ENCODE measurements around the gene SGMS1. TPM values are rescaled to one million over a fixed set of nuclear protein-coding genes. Genes with fewer than 3 reads are reported as not detected.

The SGMS1 gene
- total RNA-seq, 1 donor from 2014 or later = 9.2 TPM

DNA sequence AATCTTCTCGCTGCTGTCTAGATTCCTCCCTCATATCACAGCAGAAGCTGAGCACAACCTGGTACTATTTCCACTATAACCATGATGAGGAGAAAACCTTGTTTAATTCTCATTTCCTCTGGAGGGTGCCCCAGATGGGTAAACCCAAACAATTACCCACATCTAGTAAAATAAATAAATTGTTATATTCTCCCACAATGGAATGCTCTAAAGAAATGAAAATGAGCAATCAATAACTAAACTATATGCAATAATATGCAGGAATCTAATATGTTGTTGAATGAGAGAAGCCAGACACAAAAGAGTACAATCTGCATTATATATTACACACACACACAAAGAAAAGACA, 37.0 kb downstream of the SGMS1 start:
- DNase-seq (ENCODE audit: low spot score) = no peak
- H3K36me3 Mint-ChIP-seq = peaks cover 16% of the 10 kb centered on the region
- no peaks in the 10 kb centered on the region for H3F3A ChIP-seq (ENCODE audit: low read depth)
- no peak overlapping the region for H3K4me3 ChIP-seq
- no peak overlapping the region for H3K27ac Mint-ChIP-seq
- H3K4me2 ChIP-seq = no peak overlapping the region
- TF ChIP-seq EZH2 (IDR thresholded peaks at IDR 0.05) (no peak), EZH2phosphoT487 (IDR thresholded peaks at IDR 0.05) (no peak)
- TF ChIP-seq, protein P1, sequence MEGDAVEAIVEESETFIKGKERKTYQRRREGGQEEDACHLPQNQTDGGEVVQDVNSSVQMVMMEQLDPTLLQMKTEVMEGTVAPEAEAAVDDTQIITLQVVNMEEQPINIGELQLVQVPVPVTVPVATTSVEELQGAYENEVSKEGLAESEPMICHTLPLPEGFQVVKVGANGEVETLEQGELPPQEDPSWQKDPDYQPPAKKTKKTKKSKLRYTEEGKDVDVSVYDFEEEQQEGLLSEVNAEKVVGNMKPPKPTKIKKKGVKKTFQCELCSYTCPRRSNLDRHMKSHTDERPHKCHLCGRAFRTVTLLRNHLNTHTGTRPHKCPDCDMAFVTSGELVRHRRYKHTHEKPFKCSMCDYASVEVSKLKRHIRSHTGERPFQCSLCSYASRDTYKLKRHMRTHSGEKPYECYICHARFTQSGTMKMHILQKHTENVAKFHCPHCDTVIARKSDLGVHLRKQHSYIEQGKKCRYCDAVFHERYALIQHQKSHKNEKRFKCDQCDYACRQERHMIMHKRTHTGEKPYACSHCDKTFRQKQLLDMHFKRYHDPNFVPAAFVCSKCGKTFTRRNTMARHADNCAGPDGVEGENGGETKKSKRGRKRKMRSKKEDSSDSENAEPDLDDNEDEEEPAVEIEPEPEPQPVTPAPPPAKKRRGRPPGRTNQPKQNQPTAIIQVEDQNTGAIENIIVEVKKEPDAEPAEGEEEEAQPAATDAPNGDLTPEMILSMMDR (IDR thresholded peaks at IDR 0.05) = no peak
- H3K4me1 ChIP-seq = peaks cover under 1% of the 10 kb centered on the region
- no peaks in the 10 kb centered on the region for H3K36me3 ChIP-seq
- H2AFZ ChIP-seq (replicated peaks) = no peak overlapping the region
- no peak overlapping the region for H3K4me3 Mint-ChIP-seq
- H3K27ac ChIP-seq = no peak overlapping the region
- H3K79me2 ChIP-seq (ENCODE audit: low read depth) = peaks cover 5% of the 10 kb centered on the region
- no peaks in the 10 kb centered on the region for H3K4me1 Mint-ChIP-seq
- H3K9ac ChIP-seq = no peak overlapping the region
- no peaks in the 10 kb centered on the region for H3K27me3 ChIP-seq
- peaks cover 2% of the 10 kb centered on the region for H3K27me3 Mint-ChIP-seq (ENCODE audit: insufficient read depth, low read depth)
- no peaks in the 10 kb centered on the region for H4K20me1 ChIP-seq (ENCODE audit: low read depth)
- no peaks in the 10 kb centered on the region for H3K9me3 Mint-ChIP-seq
- H3K9me3 ChIP-seq (ENCODE audit: low read depth) = no peaks in the 10 kb centered on the region

- Mint-ChIP-seq H3K36me3 (peaks cover 16% of the 10 kb centered on the region), H3K4me3 (no peak overlapping the region), H3K27ac (no peak overlapping the region), H3K4me1 (no peaks in the 10 kb centered on the region), H3K9me3 (no peaks in the 10 kb centered on the region), H3K27me3 (ENCODE audit: insufficient read depth, low read depth) (peaks cover 2% of the 10 kb centered on the region)
- Histone ChIP-seq H3K36me3 (no peaks in the 10 kb centered on the region), H3K27ac (no peak overlapping the region), H3K4me3 (no peak overlapping the region), H3K4me2 (no peak overlapping the region), H3K27me3 (no peaks in the 10 kb centered on the region), H2AFZ (replicated peaks) (no peak overlapping the region), H3K9me3 (ENCODE audit: low read depth) (no peaks in the 10 kb centered on the region), H3K4me1 (peaks cover 5% of the 10 kb centered on the region), H3F3A (ENCODE audit: low read depth) (no peaks in the 10 kb centered on the region), H3K79me2 (ENCODE audit: low read depth) (peaks cover 5% of the 10 kb centered on the region), H3K9ac (no peak overlapping the region), H4K20me1 (ENCODE audit: low read depth) (peaks cover 2% of the 10 kb centered on the region)
- TF ChIP-seq, protein P1 (IDR thresholded peaks at IDR 0.05) = no peak
- no peak for TF ChIP-seq EZH2 (IDR thresholded peaks at IDR 0.05)
- TF ChIP-seq EZH2phosphoT487 (IDR thresholded peaks at IDR 0.05) = no peak
- no peak for DNase-seq (ENCODE audit: low spot score)
Measured at GRCh38 chr10:50585921-50586739, 37.6 kb downstream of the SGMS1 start.

DNA sequence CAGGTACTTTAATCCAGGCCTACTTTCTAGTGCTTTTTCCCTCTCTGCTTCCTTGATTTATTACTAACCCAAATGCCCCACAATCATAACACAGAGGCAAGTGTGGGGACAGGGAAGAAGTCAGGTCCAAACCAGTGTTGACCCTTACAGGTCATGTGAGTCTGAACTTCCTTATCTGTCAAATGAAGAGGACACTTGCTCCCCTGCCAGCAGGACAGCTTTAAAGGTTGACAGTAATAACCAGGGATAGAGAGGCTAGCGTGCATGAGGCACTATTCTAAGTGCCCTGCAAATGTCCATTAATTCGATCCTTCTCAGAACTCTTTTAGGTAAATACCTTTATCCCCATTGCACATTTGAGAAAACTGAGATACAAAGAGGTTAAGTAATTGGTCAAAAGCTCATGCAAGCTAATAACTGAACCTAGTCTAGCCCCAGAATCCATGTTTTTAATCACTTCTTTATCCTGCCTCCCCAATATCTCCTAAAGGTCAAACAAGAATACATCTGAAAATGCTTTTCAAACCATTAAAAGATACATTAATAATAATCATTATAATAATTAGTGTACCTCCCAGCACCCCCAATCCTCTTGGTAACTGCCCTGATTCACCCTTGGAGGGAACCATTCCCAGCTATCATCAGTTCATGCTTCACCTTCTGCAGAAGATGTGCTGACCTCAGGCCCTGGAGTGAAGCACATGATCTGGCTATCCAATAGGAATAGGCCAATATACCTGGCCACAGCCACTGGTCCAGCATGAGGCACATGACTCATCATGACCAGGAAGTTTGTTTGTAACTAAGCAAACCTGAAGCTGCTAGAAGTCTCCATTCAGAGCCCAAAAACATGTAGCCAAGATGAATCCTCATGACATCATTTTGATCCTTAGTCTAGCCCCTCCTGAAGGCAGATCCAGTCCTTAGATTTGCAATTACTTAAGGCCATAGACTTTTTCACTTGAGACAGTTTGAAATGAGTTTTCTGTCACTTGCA, 40.7 kb downstream of the SGMS1 start:
- Histone ChIP-seq H3K27me3 (no peaks in the 10 kb centered on the region), H3K9ac (no peak overlapping the region), H3K4me3 (no peak overlapping the region), H3K4me1 (peaks cover 9% of the 10 kb centered on the region), H3K27ac (no peak overlapping the region), H4K20me1 (ENCODE audit: low read depth) (peaks cover 5% of the 10 kb centered on the region), H2AFZ (replicated peaks) (no peak overlapping the region), H3K9me3 (ENCODE audit: low read depth) (no peaks in the 10 kb centered on the region), H3F3A (ENCODE audit: low read depth) (no peaks in the 10 kb centered on the region), H3K4me2 (no peak overlapping the region), H3K79me2 (ENCODE audit: low read depth) (no peaks in the 10 kb centered on the region), H3K36me3 (no peaks in the 10 kb centered on the region)
- no peak overlapping the region for H3K27ac Mint-ChIP-seq
- TF ChIP-seq, protein P1 (IDR thresholded peaks at IDR 0.05) = no peak
- TF ChIP-seq EZH2phosphoT487 (IDR thresholded peaks at IDR 0.05) (no peak), EZH2 (IDR thresholded peaks at IDR 0.05) (no peak)
- H3K4me1 Mint-ChIP-seq = peaks cover 7% of the 10 kb centered on the region
- H3K36me3 Mint-ChIP-seq = peaks cover 12% of the 10 kb centered on the region
- peaks cover 6% of the 10 kb centered on the region for H3K27me3 Mint-ChIP-seq (ENCODE audit: insufficient read depth, low read depth)
- no peaks in the 10 kb centered on the region for H3K9me3 Mint-ChIP-seq
- no peak for DNase-seq (ENCODE audit: low spot score)
- no peak overlapping the region for H3K4me3 Mint-ChIP-seq

Data from neural progenitor cell (in vitro differentiated cells).